HG03159 (cell line): ENCODE measurements around the gene INSL3.

ENCODE experiments used
- ATAC-seq: cut with Tn5 transposase; IDR thresholded peaks from one replicate; pipeline ENCODE4 v1.9.1; 2021; ENCODE audit warnings: mild to moderate bottlenecking, moderate library complexity; ENCODE audit not compliant: unreplicated experiment

The INSL3 gene

DNA sequence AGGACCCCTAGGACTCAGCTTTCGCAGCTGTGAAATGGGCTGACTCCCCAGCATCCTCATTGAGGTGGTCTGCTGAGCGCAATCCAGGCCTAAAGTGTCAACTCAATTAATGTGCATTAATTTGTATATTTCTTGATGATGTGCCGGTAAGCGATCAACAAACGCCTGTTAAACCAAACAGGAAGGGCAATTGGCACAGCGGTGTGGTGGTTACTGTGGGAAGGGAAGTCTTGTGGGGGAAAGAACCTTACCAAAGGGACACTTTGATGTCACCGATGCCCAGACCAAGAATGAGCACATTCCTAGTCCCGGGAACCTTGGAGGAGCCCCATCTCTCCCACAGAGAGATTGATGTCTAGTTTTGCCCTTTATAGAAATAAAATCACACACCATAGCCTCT lies 24.8 kb upstream of the INSL3 start:
- ATAC-seq, result no peak

DNA sequence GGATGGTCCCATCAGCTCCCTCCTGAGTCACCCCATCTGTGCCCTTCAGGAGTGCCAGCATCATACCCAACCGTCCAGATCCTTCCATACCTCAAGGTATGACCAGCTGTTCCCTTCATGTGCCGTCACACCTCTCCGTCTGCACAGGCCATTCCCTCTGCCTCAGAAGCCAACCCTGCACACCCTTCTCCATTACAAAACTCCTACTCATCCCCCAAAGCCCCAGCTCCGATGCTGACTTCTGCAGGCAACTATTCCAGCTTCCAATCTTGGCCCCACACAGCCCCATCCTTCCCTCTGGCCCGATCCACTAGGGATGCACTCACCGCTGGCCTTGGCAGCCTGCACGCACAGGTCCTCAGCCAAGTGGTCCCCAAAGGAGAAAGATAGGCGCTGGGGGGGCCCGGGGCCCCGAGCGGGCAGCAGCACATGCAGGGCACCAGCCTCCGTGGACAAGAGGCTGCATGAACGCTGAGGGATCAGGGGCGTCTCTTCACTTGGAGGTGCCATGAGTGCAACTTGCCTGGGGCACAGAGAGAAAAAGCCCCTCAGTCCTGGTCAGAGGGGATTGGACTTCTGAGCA lies 22.7 kb upstream of the INSL3 start:
- ATAC-seq, result no peak

DNA sequence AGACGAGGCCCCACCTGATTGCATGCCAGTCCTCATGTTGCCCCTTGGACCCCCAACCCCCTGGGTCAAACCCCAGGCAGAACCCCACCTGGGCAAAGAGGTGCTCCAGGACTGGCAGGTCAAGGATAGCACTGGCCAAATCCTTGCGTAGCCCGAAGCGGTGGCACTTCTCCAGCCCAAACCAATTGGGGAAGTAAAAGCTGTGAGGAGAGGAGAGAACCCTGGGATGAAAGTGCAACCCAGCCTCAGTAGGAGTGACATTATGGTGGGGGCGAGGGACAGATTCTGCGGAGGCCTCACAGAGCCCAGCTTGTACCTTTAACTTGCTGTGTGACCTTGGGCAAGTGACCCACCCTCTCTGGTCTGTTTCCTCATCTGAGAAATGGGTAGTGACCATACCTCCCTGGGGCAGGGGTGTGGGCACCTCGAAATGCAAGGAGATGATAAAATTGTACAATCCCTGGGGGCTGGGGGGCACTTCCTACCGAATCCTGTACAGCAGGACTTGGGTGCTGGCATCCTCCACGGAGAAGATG lies 22.0 kb upstream of the INSL3 start:
- no peak for ATAC-seq

DNA sequence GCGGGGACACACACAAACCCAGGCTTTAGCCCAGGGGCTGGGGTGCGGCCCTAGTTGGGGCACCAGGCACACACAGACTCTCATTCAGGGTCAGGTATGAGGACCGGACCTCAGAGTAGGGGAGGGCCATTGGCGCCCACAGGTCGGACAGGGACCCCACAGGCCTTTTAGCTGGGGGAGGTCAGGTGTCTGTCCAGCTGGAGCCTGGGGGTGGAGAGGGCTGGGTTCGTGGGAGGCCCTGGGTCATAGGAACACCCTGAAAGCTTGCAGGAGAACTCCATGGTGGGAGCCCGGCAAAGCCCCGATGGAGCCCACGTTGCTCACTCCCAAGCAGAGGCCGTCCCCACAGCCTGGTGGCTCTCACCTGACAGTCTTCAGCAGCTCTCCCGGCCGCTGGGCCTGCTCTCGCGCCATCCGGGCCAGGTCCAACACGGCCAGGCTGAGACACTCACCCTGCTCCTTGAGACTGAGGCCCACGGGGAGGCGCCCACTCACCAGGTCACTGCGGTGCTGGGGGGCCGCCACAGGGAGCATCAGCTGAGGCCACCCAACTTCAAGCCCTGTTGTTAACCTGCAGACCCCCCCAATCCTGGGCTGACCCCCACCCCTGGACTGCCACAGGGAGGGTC lies 21.5 kb upstream of the INSL3 start:
- ATAC-seq, result no peak

DNA sequence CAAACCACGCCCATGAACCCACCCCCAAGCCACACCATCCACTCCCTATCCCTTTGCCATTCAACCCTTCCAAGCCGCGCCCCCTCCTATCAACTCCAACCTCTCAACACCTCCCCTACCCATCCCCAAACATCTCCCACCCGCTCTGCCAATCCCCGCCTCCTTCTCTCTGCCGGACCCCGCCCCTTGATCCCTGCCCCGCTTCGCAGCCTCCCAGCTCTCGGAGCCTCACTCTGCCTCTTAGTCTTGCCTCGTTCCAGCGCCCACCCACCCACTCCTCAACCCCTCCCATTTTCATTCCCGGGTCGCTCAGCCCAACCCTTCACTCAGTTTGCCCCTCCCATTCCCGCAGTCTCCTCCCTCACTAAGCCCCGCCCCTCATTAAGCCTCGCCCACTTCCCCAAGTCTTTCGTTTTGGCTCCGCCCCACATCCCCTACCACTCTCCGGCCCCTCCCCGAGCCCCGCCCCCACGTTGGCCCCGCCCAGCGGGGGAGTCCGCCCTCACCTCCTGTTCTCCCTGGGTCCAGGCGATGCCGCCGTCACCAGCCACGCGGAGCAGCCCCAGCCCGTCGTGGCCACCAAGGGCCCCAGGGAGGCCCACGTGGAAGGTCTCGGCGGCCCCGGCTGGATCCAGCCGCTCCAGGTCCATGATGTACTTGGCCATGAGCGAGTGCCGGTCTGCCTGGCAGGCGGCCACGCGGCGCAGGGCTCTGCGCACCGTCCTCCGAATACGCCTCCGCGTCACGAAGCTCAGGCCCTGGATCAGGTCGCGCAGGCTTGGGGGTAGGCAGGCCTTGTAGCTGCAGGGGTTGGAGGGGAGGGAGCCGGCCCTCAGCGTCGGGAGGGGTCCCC lies 20.7 kb upstream of the INSL3 start:
- no peak for ATAC-seq

DNA sequence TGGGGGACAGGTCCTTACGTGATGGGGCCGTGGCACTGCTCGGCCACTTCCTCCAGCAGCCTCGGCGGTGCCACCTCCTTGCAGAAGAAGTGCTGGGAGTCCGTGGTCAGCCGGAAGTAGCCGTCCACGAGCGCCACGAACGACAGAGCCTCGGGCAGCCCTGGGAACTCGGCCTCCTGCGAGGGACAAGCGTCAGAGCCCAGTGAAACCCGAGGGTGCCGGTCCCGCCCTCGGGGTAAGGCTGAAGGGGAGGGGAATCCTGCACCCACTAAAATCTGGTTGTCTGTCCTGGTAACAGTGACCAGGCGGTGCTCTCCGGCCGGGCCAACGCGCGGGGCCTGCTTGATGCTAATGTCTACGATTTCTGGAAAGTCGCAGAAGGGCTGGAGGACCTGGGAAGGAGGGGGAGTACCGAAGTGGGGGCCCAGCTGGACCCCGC lies 20.1 kb upstream of the INSL3 start:
- ATAC-seq, result no peak

DNA sequence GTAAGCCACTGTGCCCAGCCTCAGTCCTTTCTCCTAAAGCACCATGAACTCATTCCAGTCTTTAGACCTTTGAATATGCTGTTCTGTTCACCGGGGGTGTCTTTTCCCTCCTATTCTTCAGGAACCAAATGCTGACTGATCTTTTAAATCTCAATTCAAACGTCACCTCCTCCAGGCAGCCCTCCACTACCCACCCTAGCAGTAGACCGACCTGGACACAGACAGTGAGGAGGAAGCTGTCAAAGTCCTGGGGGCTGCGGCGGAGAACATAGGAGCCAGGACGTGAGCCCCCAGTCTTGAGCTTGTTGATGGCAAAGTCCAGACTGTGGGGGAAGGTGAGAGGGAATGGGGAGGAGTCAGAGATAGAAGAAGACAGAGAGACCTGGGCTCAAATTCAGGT lies 18.7 kb upstream of the INSL3 start:
- ATAC-seq, result no peak

DNA sequence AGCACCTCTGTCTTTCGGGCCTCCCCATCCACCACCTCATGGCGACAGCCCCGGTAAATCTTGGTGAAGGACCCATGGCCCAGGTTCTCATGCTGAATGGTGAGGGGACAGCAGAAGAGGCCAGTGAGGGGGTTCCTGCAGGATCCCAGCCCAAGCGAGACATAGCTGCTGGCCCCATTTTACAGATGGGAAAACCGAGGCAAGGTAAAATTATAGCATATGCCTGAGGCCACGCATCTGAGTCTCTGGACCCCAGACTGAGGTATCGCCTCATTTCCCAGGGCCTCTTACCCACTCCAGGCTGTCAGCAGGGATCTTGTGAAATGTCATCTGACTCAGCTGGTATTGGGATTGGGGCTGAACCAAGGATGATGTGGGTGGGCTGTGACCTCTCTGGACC lies 16.7 kb upstream of the INSL3 start:
- ATAC-seq, result no peak

DNA sequence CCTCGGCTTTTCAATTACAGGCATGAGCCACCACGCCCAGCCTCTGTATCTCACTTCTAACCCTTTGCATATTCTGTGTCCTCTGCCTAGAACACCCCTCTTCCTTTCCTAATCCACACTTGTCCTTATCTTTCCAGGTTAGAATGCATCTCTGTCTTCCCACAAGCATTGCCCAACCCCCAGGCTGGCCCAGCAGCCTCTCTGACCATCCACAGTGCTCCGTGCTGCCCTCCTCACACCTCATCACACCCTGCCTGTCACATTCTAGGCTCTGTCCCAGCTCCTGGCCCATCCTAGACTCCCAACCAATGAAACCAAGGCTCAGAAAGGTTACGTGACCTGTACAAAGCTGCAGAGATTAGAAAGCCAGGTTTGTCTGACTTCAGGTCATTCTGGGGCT lies 15.2 kb upstream of the INSL3 start:
- ATAC-seq, result no peak

DNA sequence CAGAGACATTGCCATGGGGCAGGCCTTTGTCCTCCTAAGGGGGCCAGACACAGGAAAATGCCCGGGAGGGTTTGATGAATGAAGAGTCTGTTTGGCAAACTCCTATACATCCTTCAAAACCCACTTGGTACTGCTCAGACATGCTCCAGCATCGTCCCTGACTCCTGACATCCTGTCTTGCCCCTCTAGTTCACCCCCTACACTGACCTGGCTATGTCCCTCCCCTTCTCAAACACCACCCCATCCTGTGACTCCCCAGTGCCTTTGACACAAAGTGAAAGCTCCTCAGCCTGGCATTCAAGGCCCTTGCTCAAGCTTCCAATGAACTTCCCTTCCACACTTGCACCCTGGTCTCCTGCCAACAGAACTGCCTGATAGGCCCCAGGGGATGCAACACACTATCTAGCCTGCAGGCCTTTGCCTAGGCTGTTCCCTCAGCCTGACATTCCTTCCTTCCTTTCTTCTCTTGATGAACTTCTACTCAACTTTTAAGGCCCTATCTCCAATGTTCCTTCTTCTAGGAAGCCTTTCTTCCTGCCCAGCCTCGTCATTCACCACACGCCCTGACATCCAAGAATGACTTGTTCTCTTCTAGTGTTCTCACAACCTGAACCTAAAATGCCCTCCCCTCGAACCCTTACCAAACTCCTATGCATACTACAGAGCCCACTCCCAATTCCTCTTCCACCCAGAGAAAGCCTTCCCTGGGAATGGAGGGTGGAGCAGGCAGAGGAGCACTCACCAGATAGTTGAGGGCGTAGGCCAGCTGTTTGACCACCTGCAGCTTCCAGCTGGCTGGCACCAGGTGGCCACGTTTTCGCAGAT lies 14.1 kb upstream of the INSL3 start:
- ATAC-seq, result no peak

DNA sequence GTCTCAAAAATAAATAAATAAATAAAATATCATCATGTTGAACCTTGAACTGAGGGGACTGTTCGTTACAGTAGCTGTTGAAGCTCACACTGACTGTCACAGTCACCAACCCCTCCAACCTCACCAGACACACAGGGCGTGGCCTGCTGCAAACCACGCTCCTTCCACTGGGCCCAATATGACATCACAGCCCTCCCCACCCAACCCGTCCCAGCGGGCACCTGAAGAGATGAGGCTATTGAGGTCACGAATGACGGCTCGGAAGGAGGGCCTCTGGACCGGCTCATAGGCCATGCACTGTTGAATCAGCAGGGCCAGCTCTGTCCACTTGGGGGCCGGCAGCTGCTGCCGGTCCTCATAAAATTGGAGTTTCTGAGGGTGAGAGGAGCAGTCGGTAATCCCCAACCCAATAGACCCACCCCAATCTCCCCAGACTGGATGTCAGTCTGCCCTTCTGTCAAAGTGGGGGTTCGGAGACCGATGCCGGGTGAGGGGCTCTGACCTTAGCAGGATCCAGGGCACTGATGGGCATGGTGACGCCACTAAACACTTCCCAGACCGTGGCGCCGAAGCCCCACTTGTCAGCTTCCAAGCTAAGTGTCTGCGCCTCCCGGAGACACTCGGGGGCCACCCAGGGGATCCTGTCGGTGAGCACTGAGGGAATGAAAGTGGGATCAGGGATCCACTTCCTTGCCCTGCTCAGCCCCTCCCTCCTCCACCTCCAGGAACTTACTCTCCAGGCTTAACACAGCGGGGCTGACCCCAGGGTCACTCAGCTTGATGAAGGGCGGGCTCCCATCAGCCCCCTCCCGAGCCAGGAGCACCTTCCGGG lies 13.2 kb upstream of the INSL3 start:
- no peak for ATAC-seq

DNA sequence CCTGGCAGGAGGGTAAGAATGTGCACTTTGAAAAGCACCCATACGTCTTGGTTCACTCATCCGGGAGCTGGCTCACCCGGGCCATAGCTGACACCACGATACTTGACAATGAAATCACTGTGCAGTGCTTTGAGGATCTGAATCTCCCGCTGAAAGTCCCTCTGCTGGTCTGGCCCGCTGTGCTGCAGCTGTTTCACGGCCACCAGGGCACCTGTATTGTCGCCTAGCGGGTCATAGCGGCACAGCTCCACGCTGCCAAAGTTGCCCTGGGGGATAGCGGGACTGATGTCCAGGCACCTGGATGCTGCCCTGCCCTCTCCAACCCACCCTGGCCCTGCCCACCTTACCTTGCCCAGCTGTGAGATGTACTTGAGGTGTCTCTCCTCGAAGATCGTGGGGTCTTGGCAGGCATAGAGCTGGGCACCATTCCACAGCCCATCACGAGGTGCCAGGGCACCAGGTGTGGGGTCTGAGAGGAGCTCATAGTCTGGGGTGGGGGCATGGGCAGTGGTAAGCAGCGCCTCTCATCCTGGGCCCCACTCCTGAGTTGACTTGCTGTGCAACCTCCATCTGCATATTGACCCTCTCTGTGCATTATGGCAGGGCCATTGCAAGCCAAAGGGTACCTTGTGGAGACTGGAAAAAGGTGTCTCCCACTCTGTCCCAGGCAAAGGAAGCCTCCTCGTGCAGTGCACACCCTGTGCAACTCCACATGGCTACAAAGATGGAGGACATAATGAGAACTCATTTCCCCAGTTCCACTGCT lies 11.3 kb upstream of the INSL3 start:
- no peak for ATAC-seq

DNA sequence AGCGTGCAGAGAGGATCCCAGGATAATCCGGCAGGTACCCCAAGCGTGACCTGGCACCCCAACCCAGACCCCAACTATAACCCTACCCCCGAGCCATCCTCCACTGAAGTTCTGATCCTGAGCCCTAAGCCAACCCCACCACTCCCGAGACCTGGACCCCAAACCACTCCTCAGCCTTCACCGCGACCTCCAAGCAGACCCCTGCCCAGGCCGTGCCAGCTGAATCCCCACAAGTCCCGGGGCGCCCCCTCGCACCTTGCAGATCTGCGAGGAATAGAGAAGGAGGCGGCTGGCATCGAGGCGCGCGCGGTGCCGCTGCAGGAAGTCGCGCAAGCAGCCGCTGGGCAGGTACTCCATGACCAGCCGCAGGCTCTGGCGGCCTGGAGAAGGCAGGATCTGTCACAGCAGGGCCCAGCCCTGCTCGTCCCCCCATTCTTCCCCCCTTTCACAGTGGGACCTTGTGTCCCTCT lies 10.1 kb upstream of the INSL3 start:
- ATAC-seq, result no peak

DNA sequence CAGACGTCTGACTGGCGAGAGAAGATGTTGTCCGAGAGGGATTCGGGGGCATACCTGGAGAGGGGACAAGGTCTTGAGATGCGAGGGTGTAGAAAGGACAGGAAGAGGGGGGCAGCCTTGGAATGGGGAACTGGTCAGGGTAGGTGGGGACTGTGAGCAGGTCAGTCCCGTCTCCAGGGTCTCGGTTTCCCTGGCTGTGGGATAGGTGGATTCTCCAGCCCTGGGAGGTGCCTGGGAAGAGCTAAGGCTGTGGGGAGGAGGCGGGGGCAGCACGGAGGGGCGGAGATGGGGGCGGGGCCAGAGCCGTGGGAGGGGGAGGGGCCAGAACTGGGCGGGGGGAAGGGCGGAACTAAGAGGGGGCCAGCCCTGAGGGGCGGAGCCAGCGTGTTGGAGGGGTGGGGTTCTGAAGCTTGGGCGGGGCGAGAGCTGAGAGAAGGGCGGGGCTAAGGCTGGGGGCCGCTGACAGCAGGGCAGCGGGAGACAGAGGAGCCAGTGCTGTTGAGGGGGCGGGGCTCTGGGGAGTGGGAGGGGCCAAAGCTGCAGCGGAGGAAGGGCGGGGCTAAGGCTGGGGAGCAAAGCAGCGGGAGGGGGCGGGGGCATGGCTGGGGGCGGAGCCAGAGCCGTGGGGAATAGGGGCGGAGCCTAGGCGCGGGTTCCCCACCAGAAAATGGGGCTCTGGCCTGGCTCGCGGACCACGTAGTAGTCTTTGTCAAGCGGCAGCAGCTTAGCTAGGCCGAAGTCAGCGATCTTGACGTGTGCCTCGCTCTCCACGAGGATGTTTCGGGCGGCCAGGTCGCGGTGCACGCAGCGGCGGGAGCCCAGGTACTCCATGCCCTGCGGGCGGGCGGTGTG lies 9.5 kb upstream of the INSL3 start:
- no peak for ATAC-seq

DNA sequence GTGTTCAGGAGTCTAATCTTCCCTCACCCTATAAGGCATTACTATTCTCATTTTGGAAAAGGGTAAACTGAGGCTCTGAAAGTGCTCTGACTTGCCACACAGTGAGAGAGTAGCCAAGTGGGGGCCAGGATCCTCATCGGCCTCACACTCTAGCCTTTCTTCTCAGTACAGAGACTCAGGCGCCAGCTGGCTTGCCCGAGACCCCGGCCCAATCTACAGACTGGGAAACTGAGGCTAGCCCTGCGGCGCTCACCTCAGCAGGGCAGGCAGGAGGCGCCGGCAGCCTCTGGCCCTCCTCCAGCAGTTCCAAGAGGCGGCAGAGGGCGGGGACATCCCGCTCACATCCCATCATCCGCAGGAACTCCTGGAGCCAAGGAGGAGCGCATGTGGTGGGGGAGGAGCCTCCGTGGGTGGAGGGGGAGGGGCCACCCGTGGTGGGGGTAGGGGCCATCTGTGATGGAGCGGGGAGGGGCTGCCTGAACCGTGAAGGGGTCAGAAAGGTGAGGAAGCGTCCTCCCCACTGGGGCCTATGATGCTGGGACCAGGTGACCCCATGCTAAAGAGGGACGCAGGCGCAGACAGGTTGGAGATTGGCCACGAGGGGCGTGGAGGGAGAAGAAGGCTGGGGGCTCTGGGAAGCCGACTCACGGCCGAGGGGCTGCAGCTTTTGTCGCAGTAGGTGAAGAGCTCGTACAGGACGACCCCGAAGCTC lies 8.7 kb upstream of the INSL3 start:
- no peak for ATAC-seq

DNA sequence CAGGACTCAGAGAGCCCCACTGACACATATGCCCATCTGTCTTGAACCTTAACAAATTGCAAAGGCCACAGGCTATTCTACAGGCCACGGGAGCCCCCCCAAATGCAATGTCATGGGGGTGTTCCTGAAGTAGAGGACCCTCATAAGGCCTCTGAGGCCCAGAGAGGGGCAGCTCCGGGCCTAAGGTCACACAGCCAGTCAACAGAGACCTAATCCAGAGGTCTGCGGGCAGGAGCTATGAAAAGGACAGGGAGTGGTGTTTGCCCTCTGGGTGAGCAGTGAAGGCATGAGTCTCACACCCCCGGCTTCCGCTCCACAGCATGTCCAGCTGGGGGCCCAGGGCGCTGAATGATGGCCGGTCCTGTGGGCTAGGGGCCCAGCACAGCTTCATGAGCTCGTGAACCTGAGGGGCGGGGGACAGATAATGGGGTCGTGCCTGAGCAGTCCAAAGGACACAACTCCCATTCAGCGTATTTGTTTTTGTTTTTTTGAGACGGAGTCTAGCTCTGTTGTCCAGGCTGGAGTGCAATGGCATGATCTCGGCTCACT lies 5.3 kb upstream of the INSL3 start:
- no peak for ATAC-seq

DNA sequence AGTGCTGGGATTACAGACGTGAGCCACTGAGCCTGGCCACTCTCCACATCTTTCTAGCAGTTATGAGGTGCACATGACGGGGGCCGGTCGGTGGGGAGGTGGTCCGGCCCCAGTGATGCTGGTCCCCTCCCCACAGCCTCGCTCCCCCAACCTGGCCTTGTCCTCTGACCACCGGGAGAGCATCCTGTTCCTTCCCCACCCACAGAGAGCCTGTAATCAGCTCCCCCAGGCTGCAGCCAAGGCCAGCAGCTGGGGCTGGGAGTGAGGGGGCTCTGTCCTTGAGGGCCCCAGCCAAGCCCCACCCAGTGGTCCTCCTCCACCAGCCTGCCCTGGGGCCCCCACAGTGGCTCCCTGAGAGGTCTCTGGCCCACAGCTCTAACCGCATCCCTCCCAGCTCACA lies 3.0 kb upstream of the INSL3 start:
- no peak for ATAC-seq
